K562 (cell line): ENCODE data around the gene FADS6. TPM values are rescaled to one million over a fixed set of nuclear protein-coding genes. Genes with fewer than 3 reads are reported as not detected.
A peak's percentile ranks its signal among the peaks of the same experiment; 100 is the strongest.

Experiments used
- BRD9 ChIP-seq: fragments of 450-650 bp; IDR thresholded peaks from 2 replicates; pipeline ENCODE4 v1.6.1; 2018; ENCODE audit warnings: low read depth; ENCODE audit not compliant: partially characterized antibody
- CC2D1A ChIP-seq: fragments of 450-650 bp; IDR thresholded peaks from 2 replicates; pipeline ENCODE4 v1.6.1; 2017; ENCODE audit warnings: mild to moderate bottlenecking
- DACH1 ChIP-seq: fragments of 450-650 bp; IDR thresholded peaks from 2 replicates; pipeline ENCODE4 v1.6.1; 2018; ENCODE audit not compliant: partially characterized antibody
- HCFC1 ChIP-seq: IDR thresholded peaks from 2 replicates; pipeline ENCODE4 v1.6.1; 2012; ENCODE audit warnings: low read depth, low read length, improper control_type of control experiment
- HDGF ChIP-seq: fragments of 450-650 bp; IDR thresholded peaks from 2 replicates; pipeline ENCODE4 v1.6.1; 2016
- KDM5B ChIP-seq: fragments of 200-600 bp; sonication (generic); IDR thresholded peaks from 2 replicates; pipeline ENCODE4 v1.6.1; 2012; ENCODE audit warnings: low read depth, mild to moderate bottlenecking, moderate library complexity, low read length, control low read depth, inconsistent platforms; ENCODE audit not compliant: insufficient replicate concordance
- MAFG ChIP-seq: fragments of 450-650 bp; conservative IDR thresholded peaks from 2 replicates; pipeline ENCODE4 v1.6.1; 2016; ENCODE audit warnings: missing genetic modification characterization, missing compliant biosample characterization
- MGA ChIP-seq: fragments of 450-650 bp; IDR thresholded peaks from 2 replicates; pipeline ENCODE4 v1.6.1; 2016; ENCODE audit warnings: mild to moderate bottlenecking, moderate library complexity
- PHF8 ChIP-seq: fragments of 200-600 bp; sonication (generic); IDR thresholded peaks from 2 replicates; pipeline ENCODE4 v1.6.1; 2012; ENCODE audit warnings: mixed run types, mild to moderate bottlenecking, inconsistent platforms, low read length, moderate library complexity, borderline replicate concordance
- SOX6 ChIP-seq: fragments of 450-650 bp; IDR thresholded peaks from 2 replicates; pipeline ENCODE4 v1.6.1; 2014; ENCODE audit warnings: mild to moderate bottlenecking
- SRF ChIP-seq, 2 experiments: fragments of 250-450, 450-650 bp in 1 of 2; sonication (Bioruptor Pico) in 1 of 2; sonication (generic) in 1 of 2; formaldehyde crosslinking; IDR thresholded peaks; 2 replicates each; pipeline versions ENCODE4 v1.5.0 to v1.5.1; 2020 to 2022; ENCODE audit warnings: mild to moderate bottlenecking in 1 of 2, missing genetic modification reagents in 1 of 2
- STAG1 ChIP-seq: sonication (generic); formaldehyde crosslinking; IDR thresholded peaks from 2 replicates; pipeline ENCODE4 v1.5.0; 2020; ENCODE audit warnings: missing genetic modification reagents, borderline replicate concordance
- ZFP30 ChIP-seq: fragments of 250-450 bp; sonication (Bioruptor Pico); IDR thresholded peaks from 2 replicates; pipeline ENCODE4 v1.8.0; 2022; ENCODE audit warnings: moderate library complexity, mild to moderate bottlenecking, inconsistent platforms, borderline replicate concordance
- ZFX ChIP-seq: sonication (generic); formaldehyde crosslinking; IDR thresholded peaks from 2 replicates; pipeline ENCODE4 v1.8.0; 2022; ENCODE audit warnings: mild to moderate bottlenecking, missing genetic modification reagents, moderate library complexity
- ZKSCAN1 ChIP-seq: fragments of 150-350 bp; IDR thresholded peaks from 2 replicates; pipeline ENCODE4 v1.6.1; 2016; ENCODE audit warnings: low read depth, low read length
- polyA plus RNA-seq, 8 experiments: library from polyadenylated mRNA; depleted of rRNA in 4 of 8; stranded (reverse) in 5 of 8; unstranded in 3 of 8; fragments of >200 nt; fragmentation: Nextera tagmentation in 2 of 8; fragmentation: Illumina TruSeq in 1 of 8; extraction: Ambion mirVana in 2 of 8; extraction: Trizol in 1 of 8; gene quantifications; 2 replicates each; pipeline versions ENCODE4 v1.2.1 to v1.2.3, GENCODE V29; 2011 to 2014; ENCODE audit warnings: inconsistent platforms in 1 of 8, missing spikeins in 1 of 8
- total RNA-seq, 7 experiments: library from RNA; depleted of rRNA in 6 of 7; stranded (reverse); fragments of >200 nt in 6 of 7; fragmentation: Illumina TruSeq in 2 of 7; extraction: Trizol in 2 of 7; gene quantifications; 2 replicates each; pipeline versions ENCODE4 v1.2.1 to v1.2.3, GENCODE V29; 2011 to 2021; ENCODE audit warnings: low replicate concordance in 1 of 7
- TF ChIP-seq, protein P1 (sequence below), 3 experiments: IDR thresholded peaks in 2 of 3; conservative IDR thresholded peaks in 1 of 3; 2 replicates each; pipeline ENCODE4 v1.5.1; 2011 to 2012; ENCODE audit warnings: low read length in 3 of 3, mild to moderate bottlenecking in 3 of 3, control low read depth in 2 of 3, improper control_type of control experiment in 1 of 3, inconsistent platforms in 1 of 3, low read depth in 1 of 3, mixed read lengths in 1 of 3, moderate library complexity in 1 of 3; ENCODE audit not compliant: insufficient read depth in 2 of 3

FADS6 gene
- total and polyA plus RNA-seq, 9 of the 15 experiments (the other 6 are each of a cell fraction or from before 2014, with no cell fraction given) = 0.18 to 0.22 TPM; not detected in 7

GRCh38 chr17:74864866-74865395, 28.5 kb downstream of the FADS6 start (continued):
- no peak for TF ChIP-seq MGA
- no peak for TF ChIP-seq PHF8
- 0 out of 2 replicates have a peak, but pooled peaks have one; percentile 24 for TF ChIP-seq ZKSCAN1
- no peak for TF ChIP-seq ZFP30 (CRISPR knock-in tag)
- TF ChIP-seq MAFG = no peak
- TF ChIP-seq, protein P1, sequence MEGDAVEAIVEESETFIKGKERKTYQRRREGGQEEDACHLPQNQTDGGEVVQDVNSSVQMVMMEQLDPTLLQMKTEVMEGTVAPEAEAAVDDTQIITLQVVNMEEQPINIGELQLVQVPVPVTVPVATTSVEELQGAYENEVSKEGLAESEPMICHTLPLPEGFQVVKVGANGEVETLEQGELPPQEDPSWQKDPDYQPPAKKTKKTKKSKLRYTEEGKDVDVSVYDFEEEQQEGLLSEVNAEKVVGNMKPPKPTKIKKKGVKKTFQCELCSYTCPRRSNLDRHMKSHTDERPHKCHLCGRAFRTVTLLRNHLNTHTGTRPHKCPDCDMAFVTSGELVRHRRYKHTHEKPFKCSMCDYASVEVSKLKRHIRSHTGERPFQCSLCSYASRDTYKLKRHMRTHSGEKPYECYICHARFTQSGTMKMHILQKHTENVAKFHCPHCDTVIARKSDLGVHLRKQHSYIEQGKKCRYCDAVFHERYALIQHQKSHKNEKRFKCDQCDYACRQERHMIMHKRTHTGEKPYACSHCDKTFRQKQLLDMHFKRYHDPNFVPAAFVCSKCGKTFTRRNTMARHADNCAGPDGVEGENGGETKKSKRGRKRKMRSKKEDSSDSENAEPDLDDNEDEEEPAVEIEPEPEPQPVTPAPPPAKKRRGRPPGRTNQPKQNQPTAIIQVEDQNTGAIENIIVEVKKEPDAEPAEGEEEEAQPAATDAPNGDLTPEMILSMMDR (IDR thresholded peaks at IDR 0.05 in 2 of 3, conservative IDR thresholded peaks at IDR 0.05 in 1 of 3; ENCODE audit: insufficient read depth in 2 of 3, low read depth in 1 of 3, low read length in 3 of 3) = peak; percentile 90 to 98 (median 90)
- TF ChIP-seq STAG1 = peak; percentile 54; the same call in 1 of the 2 replicates
- TF ChIP-seq HDGF = peak; percentile 28; the same call in 1 of the 2 replicates
- TF ChIP-seq CC2D1A = 0 out of 2 replicates have a peak, but pooled peaks have one; percentile 20
- TF ChIP-seq SOX6 = 0 out of 2 replicates have a peak, but pooled peaks have one; percentile 10
- peak; percentile 48; the same call in 1 of the 2 replicates for TF ChIP-seq ZFX (CRISPR knock-in tag)
- TF ChIP-seq SRF (CRISPR knock-in tag; IDR thresholded peaks at IDR 0.05) = 0 out of 4 replicates have a peak, but pooled peaks of 1 of the 2 experiments have one; percentile 22
- no peak for TF ChIP-seq HCFC1
- TF ChIP-seq KDM5B = no peak
- no peak for TF ChIP-seq BRD9
- no peak for TF ChIP-seq DACH1
